Esophagus squamous epithelium (tissue), 5 donors: ENCODE results near the gene FNDC7. TPM values are rescaled to one million over a fixed set of nuclear protein-coding genes. Genes with fewer than 3 reads are reported as not detected.
"Not testable (repeated sequence)": the region's sequence is repeated elsewhere in the genome, so short reads cannot be mapped to it uniquely, and the experiment has no call there.

Experiments used
- DNase-seq: peaks from one replicate; lab custom pipeline; 2025; lab: John Stamatoyannopoulos, UW
- H3K27ac ChIP-seq, 4 donors: fragments of 200-600 bp; sonication (generic); one replicate each; pipeline ENCODE4 v1.5.1; 2016 to 2019; ENCODE audit warnings: mild to moderate bottlenecking in 1 of 4
- H3K27me3 ChIP-seq, 4 donors: fragments of 200-600 bp; sonication (generic); 1 replicate in 3 of 4; 2 replicates in 1 of 4; pipeline versions ENCODE4 v1.5.1 to v1.6.0; 2017 to 2021; ENCODE audit warnings: antibody characterized with exemption in 1 of 4
- H3K36me3 ChIP-seq, 3 donors: fragments of 200-600 bp; sonication (generic); one replicate each; pipeline ENCODE4 v1.5.1; 2016 to 2019
- H3K4me1 ChIP-seq, 3 donors: fragments of 200-600 bp; sonication (generic); one replicate each; pipeline ENCODE4 v1.5.1; 2017 to 2019
- H3K4me3 ChIP-seq, 4 donors: fragments of 200-600 bp; sonication (generic); 1 replicate in 3 of 4; 2 replicates in 1 of 4; pipeline ENCODE4 v1.5.1; 2016 to 2019; ENCODE audit warnings: mild to moderate bottlenecking in 2 of 4, moderate library complexity in 1 of 4
- H3K9me3 ChIP-seq, 3 donors: fragments of 200-600 bp; sonication (generic); one replicate each; pipeline ENCODE4 v1.5.1; 2016 to 2019
- CTCF ChIP-seq, 6 experiments: fragments of 450-650 bp in 4 of 6; fragments of 200-600 bp in 2 of 6; sonication (generic) in 2 of 6; IDR thresholded peaks; one replicate each; pipeline ENCODE4 v1.5.1; 2016 to 2019; ENCODE audit warnings: antibody characterized with exemption in 6 of 6, mild to moderate bottlenecking in 4 of 6, moderate library complexity in 4 of 6
- POLR2A ChIP-seq, 4 donors: fragments of 450-650 bp; IDR thresholded peaks; one replicate each; pipeline ENCODE4 v1.6.1; 2017; ENCODE audit warnings: antibody characterized with exemption in 4 of 4, mild to moderate bottlenecking in 4 of 4, moderate library complexity in 3 of 4
- WGBS, 2 donors: methylation state at CpG; one replicate each; pipeline ENCODE4 v1.1.5; 2018; 5-methylcytosine and 5-hydroxymethylcytosine counted together
- intact Hi-C: fragments of 100-400 bp; cut with DNase I; formaldehyde crosslinking; loops from one replicate; pipeline ENCODE4 v1.15.0; 2022
- total RNA-seq, 4 donors: library from RNA; depleted of rRNA; stranded (reverse); fragments of >200 nt; gene quantifications; one replicate each; pipeline ENCODE4 v1.1.0, GENCODE V29; 2016
- donor health status: DM: yes; HTN: yes; CAD: no.

The FNDC7 gene
- total RNA-seq, 4 donors from 2014 or later: not detected

GRCh38 chr1:108701176-108701849 is 11.4 kb upstream of the FNDC7 start:
- H3K27me3 ChIP-seq: no peaks in the 10 kb centered on the region
- peaks cover 0 to 22% (median 12%) of the 10 kb centered on the region in 3 donors for H3K4me1 ChIP-seq
- intact Hi-C loops: no loop called here
- 82 to 83% methylated on average over 5 of the region's 5 CpGs for WGBS, 2 donors
- H3K27ac ChIP-seq: no peak overlapping the region
- no peak for DNase-seq
- H3K9me3 ChIP-seq: no peaks in the 10 kb centered on the region
- no peak overlapping the region for H3K4me3 ChIP-seq
- TF ChIP-seq CTCF (IDR thresholded peaks at IDR 0.05) (no peak), POLR2A (IDR thresholded peaks at IDR 0.05) (no peak)
- peaks cover 5 to 62% (median 15%) of the 10 kb centered on the region in 3 donors for H3K36me3 ChIP-seq

GRCh38 chr1:108702109-108702508 is 10.6 kb upstream of the FNDC7 start:
- H3K4me3 ChIP-seq, DNase-seq, intact Hi-C loops, H3K9me3 ChIP-seq, H3K27me3 ChIP-seq, H3K27ac ChIP-seq: not testable (repeated sequence)
- Histone ChIP-seq H3K4me1 (peaks cover 0 to 14% (median 12%) of the 10 kb centered on the region in 3 donors), H3K36me3 (peaks cover 5 to 54% (median 15%) of the 10 kb centered on the region in 3 donors)
- WGBS, 2 donors: 93 to 96% methylated on average over 6 of the region's 6 CpGs

- intact Hi-C loops: no loop called here
Measured at GRCh38 chr1:108703939-108704338, 8.8 kb upstream of the FNDC7 start.

GRCh38 chr1:108704496-108704895 is 8.2 kb upstream of the FNDC7 start:
- no peaks in the 10 kb centered on the region for H3K9me3 ChIP-seq
- TF ChIP-seq POLR2A (IDR thresholded peaks at IDR 0.05) (no peak), CTCF (IDR thresholded peaks at IDR 0.05) (no peak)
- no peak overlapping the region for H3K4me3 ChIP-seq
- H3K36me3 ChIP-seq: peaks cover 0 to 30% (median 3%) of the 10 kb centered on the region in 3 donors
- WGBS, 2 donors: 29 to 36% methylated on average over 2 of the region's 2 CpGs
- H3K27me3 ChIP-seq: peaks cover 0 to 8% (median 0%) of the 10 kb centered on the region in 4 donors
- H3K4me1 ChIP-seq: peaks cover 0 to 14% (median 12%) of the 10 kb centered on the region in 3 donors
- H3K27ac ChIP-seq: no peak overlapping the region
- DNase-seq: no peak
- intact Hi-C loops: no loop called here

More at GRCh38 chr1:108703939-108704338, 8.8 kb upstream of the FNDC7 start:
- no peak overlapping the region for H3K4me3 ChIP-seq
- DNase-seq: no peak
- 50 to 61% methylated on average over 6 of the region's 6 CpGs for WGBS, 2 donors
- peaks cover 0 to 8% (median 0%) of the 10 kb centered on the region in 4 donors for H3K27me3 ChIP-seq
- H3K9me3 ChIP-seq: no peaks in the 10 kb centered on the region
- peaks cover 0 to 14% (median 12%) of the 10 kb centered on the region in 3 donors for H3K4me1 ChIP-seq
- TF ChIP-seq POLR2A (IDR thresholded peaks at IDR 0.05) (no peak), CTCF (IDR thresholded peaks at IDR 0.05) (no peak)
- peaks cover 5 to 36% (median 8%) of the 10 kb centered on the region in 3 donors for H3K36me3 ChIP-seq
- no peak overlapping the region for H3K27ac ChIP-seq

- WGBS, 2 donors: 93 to 96% methylated on average over 3 of the region's 3 CpGs
- Histone ChIP-seq H3K4me1 (peaks cover 0 to 14% (median 12%) of the 10 kb centered on the region in 3 donors), H3K27me3 (peaks cover 0 to 8% (median 0%) of the 10 kb centered on the region in 4 donors), H3K27ac (no peak overlapping the region), H3K4me3 (no peak overlapping the region), H3K36me3 (peaks cover 0 to 8% (median 0%) of the 10 kb centered on the region in 3 donors), H3K9me3 (no peaks in the 10 kb centered on the region)
- TF ChIP-seq CTCF (IDR thresholded peaks at IDR 0.05): no peak
- TF ChIP-seq POLR2A (IDR thresholded peaks at IDR 0.05): no peak
- intact Hi-C loops: no loop called here
- DNase-seq: no peak
Measured at GRCh38 chr1:108706643-108707042, 6.1 kb upstream of the FNDC7 start.
